ENCODE measurements around the gene FAM107B. TPM values are rescaled to one million over a fixed set of nuclear protein-coding genes. Genes with fewer than 3 reads are reported as not detected.

Gene FAM107B
- total and polyA plus RNA-seq, 10 of the 15 experiments (the other 5 are each of a cell fraction or from before 2014, with no cell fraction given) = 22.9 to 162 (median 86.6) TPM

DNA sequence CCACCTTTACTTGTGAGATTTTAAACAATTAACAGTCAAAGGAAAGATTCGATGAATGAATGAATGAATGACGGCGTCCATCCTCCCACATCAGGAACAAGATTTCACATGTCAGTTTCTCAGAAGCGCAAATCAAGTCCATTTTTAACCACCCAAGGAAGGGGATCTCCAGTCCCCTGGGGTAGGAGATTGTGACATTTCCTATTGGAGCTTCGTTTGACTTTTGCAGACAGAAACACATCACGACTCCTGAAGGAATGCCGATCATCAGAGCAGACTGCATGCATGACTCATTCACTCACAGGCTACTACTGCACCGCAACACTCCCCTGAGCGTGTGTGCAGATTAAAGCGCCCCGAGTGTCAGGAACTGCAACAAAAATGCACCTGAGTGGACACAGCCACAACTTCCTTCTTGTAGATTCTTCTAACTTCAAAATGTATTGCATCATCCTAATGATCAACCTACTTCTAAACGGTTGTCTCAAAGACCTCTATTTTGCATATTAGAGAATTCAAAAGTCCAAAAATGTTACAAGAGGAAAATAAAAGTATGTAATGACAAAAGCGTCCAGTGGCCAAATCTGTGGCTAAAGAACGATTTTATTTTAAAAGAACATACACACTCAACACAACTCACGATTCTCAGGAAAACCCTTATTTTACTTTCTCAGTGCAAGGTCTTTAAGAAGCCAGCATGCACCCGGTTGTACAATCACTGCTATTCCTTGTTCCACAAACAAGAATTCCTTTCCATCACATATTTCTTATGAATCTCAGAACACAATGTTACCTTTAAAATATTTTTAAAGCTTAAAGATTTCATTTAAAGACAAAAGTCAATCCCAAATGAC lies 172.6 kb downstream of the FAM107B start (continued):
- TF ChIP-seq ZNF592 (IDR thresholded peaks at IDR 0.05) (no peak), SREBF1 (IDR thresholded peaks at IDR 0.05; ENCODE audit: low read length) (no peak), HDAC2 (IDR thresholded peaks at IDR 0.05) (no peak), POLR2A (IDR thresholded peaks at IDR 0.05; ENCODE audit: low read depth, low read length) (peak; percentile 58; the same call in 1 of the 2 replicates), PML (IDR thresholded peaks at IDR 0.05; ENCODE audit: low read length) (peak; percentile 65; the same call in 1 of the 2 replicates), HDAC6 (IDR thresholded peaks at IDR 0.05; ENCODE audit: unreplicated experiment) (no peak), TBL1XR1 (IDR thresholded peaks at IDR 0.05; ENCODE audit: low read depth, low read length) (0 out of 2 replicates have a peak, but pooled peaks have one; percentile 42), SMAD5 (IDR thresholded peaks at IDR 0.05; ENCODE audit: low read depth) (no peak), ATF7 (IDR thresholded peaks at IDR 0.05; ENCODE audit: low read depth) (peak; percentile 96), PAX5 (IDR thresholded peaks at IDR 0.05; ENCODE audit: borderline replicate concordance, low read depth, low read length) (peak; percentile 57; the same call in 1 of the 2 replicates), CTCF (IDR thresholded peaks at IDR 0.05 in 2 of 3, conservative IDR thresholded peaks at IDR 0.05 in 1 of 3; ENCODE audit: control insufficient read depth in 2 of 3, extremely low read depth in 1 of 3, insufficient read depth in 1 of 3, low read depth in 3 of 3, low read length in 3 of 3) (0 out of 6 replicates have a peak, but pooled peaks of 1 of the 3 experiments have one; percentile 0), NFYA (IDR thresholded peaks at IDR 0.05; ENCODE audit: borderline replicate concordance, low read depth, low read length) (no peak)
- TF ChIP-seq, protein P1, sequence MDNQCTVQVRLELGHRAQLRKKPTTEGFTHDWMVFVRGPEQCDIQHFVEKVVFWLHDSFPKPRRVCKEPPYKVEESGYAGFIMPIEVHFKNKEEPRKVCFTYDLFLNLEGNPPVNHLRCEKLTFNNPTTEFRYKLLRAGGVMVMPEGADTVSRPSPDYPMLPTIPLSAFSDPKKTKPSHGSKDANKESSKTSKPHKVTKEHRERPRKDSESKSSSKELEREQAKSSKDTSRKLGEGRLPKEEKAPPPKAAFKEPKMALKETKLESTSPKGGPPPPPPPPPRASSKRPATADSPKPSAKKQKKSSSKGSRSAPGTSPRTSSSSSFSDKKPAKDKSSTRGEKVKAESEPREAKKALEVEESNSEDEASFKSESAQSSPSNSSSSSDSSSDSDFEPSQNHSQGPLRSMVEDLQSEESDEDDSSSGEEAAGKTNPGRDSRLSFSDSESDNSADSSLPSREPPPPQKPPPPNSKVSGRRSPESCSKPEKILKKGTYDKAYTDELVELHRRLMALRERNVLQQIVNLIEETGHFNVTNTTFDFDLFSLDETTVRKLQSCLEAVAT (IDR thresholded peaks at IDR 0.05) = peak; percentile 79; the same call in 1 of the 2 replicates
- TF ChIP-seq, protein P2, sequence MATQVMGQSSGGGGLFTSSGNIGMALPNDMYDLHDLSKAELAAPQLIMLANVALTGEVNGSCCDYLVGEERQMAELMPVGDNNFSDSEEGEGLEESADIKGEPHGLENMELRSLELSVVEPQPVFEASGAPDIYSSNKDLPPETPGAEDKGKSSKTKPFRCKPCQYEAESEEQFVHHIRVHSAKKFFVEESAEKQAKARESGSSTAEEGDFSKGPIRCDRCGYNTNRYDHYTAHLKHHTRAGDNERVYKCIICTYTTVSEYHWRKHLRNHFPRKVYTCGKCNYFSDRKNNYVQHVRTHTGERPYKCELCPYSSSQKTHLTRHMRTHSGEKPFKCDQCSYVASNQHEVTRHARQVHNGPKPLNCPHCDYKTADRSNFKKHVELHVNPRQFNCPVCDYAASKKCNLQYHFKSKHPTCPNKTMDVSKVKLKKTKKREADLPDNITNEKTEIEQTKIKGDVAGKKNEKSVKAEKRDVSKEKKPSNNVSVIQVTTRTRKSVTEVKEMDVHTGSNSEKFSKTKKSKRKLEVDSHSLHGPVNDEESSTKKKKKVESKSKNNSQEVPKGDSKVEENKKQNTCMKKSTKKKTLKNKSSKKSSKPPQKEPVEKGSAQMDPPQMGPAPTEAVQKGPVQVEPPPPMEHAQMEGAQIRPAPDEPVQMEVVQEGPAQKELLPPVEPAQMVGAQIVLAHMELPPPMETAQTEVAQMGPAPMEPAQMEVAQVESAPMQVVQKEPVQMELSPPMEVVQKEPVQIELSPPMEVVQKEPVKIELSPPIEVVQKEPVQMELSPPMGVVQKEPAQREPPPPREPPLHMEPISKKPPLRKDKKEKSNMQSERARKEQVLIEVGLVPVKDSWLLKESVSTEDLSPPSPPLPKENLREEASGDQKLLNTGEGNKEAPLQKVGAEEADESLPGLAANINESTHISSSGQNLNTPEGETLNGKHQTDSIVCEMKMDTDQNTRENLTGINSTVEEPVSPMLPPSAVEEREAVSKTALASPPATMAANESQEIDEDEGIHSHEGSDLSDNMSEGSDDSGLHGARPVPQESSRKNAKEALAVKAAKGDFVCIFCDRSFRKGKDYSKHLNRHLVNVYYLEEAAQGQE (IDR thresholded peaks at IDR 0.05; ENCODE audit: low read depth, low read length) = no peak
- TF ChIP-seq, protein P3, sequence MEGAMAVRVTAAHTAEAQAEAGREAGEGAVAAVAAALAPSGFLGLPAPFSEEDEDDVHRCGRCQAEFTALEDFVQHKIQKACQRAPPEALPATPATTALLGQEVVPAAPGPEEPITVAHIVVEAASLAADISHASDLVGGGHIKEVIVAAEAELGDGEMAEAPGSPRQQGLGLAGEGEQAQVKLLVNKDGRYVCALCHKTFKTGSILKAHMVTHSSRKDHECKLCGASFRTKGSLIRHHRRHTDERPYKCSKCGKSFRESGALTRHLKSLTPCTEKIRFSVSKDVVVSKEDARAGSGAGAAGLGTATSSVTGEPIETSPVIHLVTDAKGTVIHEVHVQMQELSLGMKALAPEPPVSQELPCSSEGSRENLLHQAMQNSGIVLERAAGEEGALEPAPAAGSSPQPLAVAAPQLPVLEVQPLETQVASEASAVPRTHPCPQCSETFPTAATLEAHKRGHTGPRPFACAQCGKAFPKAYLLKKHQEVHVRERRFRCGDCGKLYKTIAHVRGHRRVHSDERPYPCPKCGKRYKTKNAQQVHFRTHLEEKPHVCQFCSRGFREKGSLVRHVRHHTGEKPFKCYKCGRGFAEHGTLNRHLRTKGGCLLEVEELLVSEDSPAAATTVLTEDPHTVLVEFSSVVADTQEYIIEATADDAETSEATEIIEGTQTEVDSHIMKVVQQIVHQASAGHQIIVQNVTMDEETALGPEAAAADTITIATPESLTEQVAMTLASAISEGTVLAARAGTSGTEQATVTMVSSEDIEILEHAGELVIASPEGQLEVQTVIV (IDR thresholded peaks at IDR 0.05; ENCODE audit: borderline replicate concordance, partially characterized antibody) = no peak

Measured in GM12878 (cell line).